Activated T-cell treated with anti-CD3 and anti-CD28 coated beads, Interleukin-2, amount 50 U/mL, for 24 hours (primary cell): Measurements from ENCODE around the gene RXRA.
A peak's percentile ranks its signal among the peaks of the same experiment; 100 is the strongest.

ENCODE experiments used
- DNase-seq: peaks from one replicate; pipeline ENCODE4 v3.0.0-alpha.2; 2020
- H3K27ac Mint-ChIP-seq: 2 replicates; pipeline ENCODE4 v1.8.0; 2020; ENCODE audit warnings: mild to moderate bottlenecking, mixed read lengths
- H3K27me3 Mint-ChIP-seq: 2 replicates; pipeline ENCODE4 v1.8.0; 2020; ENCODE audit warnings: mixed read lengths
- H3K36me3 Mint-ChIP-seq: 2 replicates; pipeline ENCODE4 v1.8.0; 2020; ENCODE audit warnings: low read depth, mixed read lengths
- H3K4me1 Mint-ChIP-seq: 2 replicates; pipeline ENCODE4 v1.8.0; 2020; ENCODE audit warnings: low read depth, mixed read lengths
- H3K4me3 Mint-ChIP-seq: 2 replicates; pipeline ENCODE4 v1.8.0; 2020; ENCODE audit warnings: mild to moderate bottlenecking, moderate library complexity, mixed read lengths
- H3K9me3 Mint-ChIP-seq: 2 replicates; pipeline ENCODE4 v1.8.0; 2020; ENCODE audit warnings: mixed read lengths

The RXRA gene

DNA sequence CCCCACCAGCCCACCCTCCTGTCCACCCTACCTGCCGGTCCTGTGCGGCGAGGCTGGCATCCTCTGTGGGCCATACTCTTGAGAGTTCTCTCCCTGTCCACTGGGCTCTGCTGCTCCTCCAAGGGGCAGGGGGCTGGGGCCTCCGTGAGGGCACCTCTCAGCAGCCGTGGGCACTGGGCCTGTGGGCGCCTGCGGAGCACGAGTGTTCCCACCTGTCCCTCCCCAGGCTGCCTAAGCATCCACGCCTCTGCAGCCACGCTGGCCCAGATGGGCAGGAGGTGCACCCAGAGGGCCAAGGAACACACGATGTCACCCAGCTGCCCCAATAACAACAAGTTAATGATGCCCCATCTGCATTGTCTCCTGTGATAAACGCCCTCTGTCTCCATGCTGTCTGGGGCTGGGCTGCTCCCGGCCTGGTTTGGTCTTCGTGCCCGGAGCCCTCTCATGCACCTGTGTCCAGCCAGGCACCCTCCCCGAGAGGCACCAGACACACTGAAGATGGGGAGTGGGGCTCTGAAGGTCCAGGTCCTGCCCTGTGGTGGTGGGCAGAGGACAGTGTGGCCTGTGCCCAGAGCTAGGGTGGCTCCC lies 114.5 kb downstream of the RXRA start:
- H3K4me3 Mint-ChIP-seq: no peak overlapping the region
- peaks cover 27% of the 10 kb centered on the region for H3K27me3 Mint-ChIP-seq
- no peaks in the 10 kb centered on the region for H3K9me3 Mint-ChIP-seq
- H3K4me1 Mint-ChIP-seq: peaks cover 11% of the 10 kb centered on the region
- H3K27ac Mint-ChIP-seq: no peak overlapping the region
- peaks cover under 1% of the 10 kb centered on the region for H3K36me3 Mint-ChIP-seq
- no peak for DNase-seq

DNA sequence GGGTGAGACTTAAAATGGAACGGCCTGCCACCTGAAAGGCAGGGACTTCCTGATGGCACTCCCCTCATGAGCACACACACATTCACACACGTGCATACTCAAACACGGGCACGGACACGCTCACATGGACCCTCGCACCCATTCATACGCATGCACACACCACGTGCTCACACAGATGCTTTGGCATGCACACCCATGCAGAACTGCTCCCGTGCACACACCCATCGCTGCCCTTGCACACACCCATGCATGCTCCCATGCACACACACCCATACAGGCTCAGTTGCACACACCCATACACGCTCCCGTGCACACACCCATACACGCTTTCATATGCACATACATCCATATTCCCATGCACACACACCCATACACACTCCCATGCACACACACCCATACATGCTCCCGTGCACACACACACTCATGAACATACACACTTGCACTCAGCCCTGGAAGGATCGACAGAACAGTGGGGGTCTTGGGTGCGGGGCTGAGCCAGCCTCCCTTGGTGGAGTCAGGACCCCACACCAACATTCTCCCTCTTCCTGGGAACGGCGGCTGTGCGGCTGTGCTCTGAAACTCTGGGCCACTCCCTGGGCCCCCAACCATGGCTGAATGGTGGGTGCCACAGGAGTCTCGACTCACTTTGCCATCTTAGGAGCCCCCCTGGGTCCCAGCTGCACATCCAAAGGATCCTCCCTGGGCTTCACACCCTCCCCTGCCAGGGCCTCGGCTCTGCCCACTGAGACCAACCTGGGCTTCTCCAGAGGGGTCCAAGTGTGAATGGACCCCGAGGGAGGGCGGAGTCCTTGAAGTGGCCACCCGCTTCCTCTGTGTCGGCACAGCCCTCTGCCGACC lies 115.2 kb downstream of the RXRA start:
- Mint-ChIP-seq H3K9me3 (no peaks in the 10 kb centered on the region), H3K36me3 (no peaks in the 10 kb centered on the region), H3K27me3 (peaks cover 27% of the 10 kb centered on the region), H3K4me1 (peaks cover 11% of the 10 kb centered on the region), H3K27ac (no peak overlapping the region), H3K4me3 (no peak overlapping the region)
- DNase-seq: no peak

DNA sequence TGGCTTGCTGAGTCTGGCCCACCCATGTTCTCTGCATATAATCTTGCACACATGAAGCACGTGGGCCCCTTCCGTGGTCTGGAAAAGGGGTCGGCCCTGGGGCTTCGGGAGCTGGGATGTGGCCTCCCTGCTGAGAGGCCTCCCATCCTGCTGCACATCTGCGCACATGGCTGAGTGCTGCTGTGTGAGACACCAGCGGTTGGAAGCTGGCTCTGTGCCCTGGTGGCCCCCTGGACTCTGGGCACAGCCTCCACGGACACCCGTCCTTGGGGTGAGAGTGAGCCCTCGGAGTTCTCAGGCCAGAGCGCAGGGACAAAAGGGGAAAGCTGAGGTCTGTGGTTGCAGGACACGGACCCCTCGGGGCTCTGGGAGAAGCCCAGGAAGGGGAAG lies 115.8 kb downstream of the RXRA start:
- no peak for DNase-seq
- Mint-ChIP-seq H3K27me3 (peaks cover 27% of the 10 kb centered on the region), H3K4me1 (peaks cover 11% of the 10 kb centered on the region), H3K27ac (no peak overlapping the region), H3K9me3 (no peaks in the 10 kb centered on the region), H3K4me3 (no peak overlapping the region), H3K36me3 (no peaks in the 10 kb centered on the region)

DNA sequence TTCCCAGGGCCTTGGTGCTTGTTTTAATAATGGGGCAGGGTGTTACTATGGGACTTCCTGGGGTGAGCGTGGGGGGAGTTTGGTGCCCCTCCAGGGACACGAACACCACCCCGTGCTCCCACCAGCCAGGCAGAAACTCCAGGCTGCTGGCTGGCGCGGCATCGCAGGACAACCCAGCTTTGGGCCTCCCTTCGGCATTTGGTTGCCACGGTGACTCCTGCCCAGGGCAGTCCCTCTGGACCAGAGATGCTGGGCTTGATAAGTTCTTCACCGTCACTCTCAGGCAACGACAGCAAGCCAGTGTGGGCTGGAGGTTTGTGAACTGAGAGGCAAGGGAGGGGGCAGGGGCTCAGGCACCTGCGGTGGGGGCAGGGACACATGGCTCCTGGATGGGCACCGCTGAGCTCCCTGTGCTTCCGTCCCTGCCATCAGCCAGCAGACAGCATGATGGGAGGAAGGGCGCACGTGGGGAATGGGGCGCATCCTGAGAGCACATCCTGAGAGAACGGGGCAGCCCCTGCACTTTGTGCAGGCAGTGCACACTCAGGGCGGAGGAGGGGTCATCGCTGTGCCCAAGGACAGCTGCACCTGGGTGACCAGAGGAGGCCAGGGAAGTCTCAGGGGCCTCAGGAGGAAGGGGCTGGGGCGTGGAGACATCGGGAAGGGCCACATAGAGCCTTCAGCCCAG lies 116.4 kb downstream of the RXRA start:
- H3K36me3 Mint-ChIP-seq: no peaks in the 10 kb centered on the region
- no peaks in the 10 kb centered on the region for H3K9me3 Mint-ChIP-seq
- H3K4me1 Mint-ChIP-seq: peaks cover 11% of the 10 kb centered on the region
- DNase-seq: peak; percentile 46
- H3K4me3 Mint-ChIP-seq: no peak overlapping the region
- H3K27ac Mint-ChIP-seq: no peak overlapping the region
- peaks cover 27% of the 10 kb centered on the region for H3K27me3 Mint-ChIP-seq

DNA sequence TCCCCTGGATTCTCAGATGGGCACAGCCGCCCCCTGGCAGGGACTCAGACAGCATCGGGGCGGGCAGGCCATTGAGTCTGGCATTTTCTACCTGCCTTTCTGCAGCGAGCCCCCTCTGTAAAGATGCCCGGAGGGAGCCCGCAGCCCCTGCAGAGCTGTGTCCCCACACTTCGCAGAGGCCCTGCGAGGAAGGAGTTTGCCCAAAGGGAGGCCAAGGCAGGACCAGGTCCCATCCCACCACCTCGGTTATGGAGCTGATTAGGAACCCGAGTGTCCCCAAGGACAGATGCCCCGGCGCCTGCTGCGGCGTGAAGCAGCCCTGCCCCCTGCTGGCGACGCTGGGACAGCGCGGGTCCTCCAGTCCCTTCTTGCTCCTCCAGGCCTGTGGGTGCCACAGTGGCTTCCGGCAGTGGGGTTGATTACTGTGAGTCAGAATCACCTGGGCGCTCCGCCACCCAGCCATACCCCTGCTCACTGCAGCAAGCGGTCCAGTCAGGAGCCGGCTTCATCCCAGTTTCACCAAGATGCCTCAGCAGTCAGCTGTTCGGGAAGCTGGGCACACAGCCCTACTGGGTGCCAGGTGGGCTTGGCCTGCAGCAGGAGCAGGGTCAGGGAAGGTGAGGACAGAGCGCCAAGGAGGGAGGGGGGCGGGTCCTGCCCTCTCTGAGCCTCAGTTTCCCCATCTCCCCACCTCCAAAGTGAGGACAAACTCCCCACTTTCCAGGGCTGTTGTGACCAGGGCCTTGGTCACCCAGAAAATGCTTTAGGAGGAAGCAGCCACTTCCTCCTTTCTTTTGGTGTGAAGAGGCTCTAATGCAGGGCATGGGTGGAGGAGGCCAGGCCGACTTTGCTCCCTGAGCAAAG lies 117.2 kb downstream of the RXRA start:
- DNase-seq: peak; percentile 90
- no peaks in the 10 kb centered on the region for H3K9me3 Mint-ChIP-seq
- no peak overlapping the region for H3K4me3 Mint-ChIP-seq
- H3K27me3 Mint-ChIP-seq: peaks cover 27% of the 10 kb centered on the region
- H3K36me3 Mint-ChIP-seq: no peaks in the 10 kb centered on the region
- H3K4me1 Mint-ChIP-seq: peaks cover 11% of the 10 kb centered on the region
- H3K27ac Mint-ChIP-seq: no peak overlapping the region

DNA sequence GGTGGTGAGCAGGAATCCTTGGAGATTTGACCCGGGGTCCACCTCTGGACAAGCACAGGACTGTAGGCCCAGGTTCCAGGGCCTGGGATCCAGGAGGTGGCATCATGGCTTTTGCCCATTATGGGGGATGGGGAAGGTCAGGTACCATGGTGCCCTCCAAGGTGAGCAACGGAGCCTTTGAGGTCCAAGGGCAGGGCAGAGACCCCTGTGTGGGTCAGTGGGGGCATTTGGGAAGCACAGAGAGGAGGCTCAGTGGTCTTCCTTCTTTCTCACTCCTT lies 117.7 kb downstream of the RXRA start:
- Mint-ChIP-seq H3K27ac (no peak overlapping the region), H3K36me3 (no peaks in the 10 kb centered on the region), H3K9me3 (peaks cover 3% of the 10 kb centered on the region), H3K4me1 (peaks cover 11% of the 10 kb centered on the region), H3K27me3 (peaks cover 27% of the 10 kb centered on the region), H3K4me3 (no peak overlapping the region)
- no peak for DNase-seq

DNA sequence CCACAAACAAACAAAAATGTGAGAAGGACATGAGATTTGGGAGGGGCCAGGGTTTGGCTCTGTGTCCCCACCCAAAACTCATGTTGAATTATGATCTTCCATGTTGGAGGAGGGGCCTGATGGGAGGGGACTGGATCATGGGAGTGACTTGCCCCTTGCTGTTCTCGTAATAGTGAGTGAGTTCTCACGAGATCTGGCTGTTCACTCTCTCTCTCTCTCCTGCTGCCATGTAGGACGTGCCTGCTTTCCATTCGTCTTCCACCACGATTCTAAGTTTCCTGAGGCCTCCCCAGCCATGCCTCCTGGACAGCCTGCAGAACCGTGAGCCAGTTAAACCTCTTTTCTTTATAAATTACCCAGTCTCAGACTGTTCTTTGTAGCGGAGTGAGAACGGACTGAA lies 118.7 kb downstream of the RXRA start:
- H3K27me3 Mint-ChIP-seq: peaks cover 27% of the 10 kb centered on the region
- no peak for DNase-seq
- H3K4me3 Mint-ChIP-seq: no peak overlapping the region
- no peaks in the 10 kb centered on the region for H3K36me3 Mint-ChIP-seq
- H3K9me3 Mint-ChIP-seq: peaks cover 7% of the 10 kb centered on the region
- no peak overlapping the region for H3K27ac Mint-ChIP-seq
- H3K4me1 Mint-ChIP-seq: peaks cover 11% of the 10 kb centered on the region

DNA sequence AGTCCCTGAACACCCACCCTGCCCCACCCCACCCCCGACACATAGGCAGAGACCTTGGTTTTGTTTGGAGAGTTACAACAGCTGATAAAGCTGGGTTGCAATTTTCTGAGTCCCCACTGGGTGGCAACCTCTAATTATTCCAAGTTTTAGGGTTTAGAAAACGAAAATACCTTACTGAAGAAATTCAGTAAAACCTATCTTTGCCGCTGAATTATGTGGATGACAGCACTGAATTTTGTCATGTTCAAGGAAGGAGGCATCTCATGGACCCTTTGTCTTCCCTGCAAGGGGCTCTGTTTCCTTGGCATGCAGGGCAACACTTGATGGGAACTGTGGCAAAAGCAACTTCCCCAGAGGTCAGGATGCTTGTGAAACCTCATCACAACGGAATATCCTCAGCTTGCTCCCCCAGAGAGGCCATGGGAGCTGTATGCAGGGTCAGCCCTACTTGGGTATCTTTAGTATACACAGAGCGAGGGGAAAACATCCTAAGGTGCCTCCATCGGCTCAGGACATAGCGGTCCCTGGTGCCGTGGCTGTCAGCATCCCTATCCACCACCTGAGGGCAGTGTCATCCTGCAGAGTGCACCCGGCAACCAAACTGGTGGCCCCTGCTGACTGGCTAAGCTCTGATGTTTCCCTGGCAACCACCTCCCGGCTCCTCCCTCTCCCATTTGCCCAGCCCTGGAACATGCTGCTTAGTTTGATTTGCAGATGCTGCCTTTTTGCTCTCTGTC lies 123.1 kb downstream of the RXRA start:
- Mint-ChIP-seq H3K27ac (no peak overlapping the region), H3K9me3 (peaks cover 7% of the 10 kb centered on the region), H3K4me1 (no peaks in the 10 kb centered on the region), H3K36me3 (no peaks in the 10 kb centered on the region), H3K27me3 (no peaks in the 10 kb centered on the region), H3K4me3 (no peak overlapping the region)
- peak; percentile 86 for DNase-seq

DNA sequence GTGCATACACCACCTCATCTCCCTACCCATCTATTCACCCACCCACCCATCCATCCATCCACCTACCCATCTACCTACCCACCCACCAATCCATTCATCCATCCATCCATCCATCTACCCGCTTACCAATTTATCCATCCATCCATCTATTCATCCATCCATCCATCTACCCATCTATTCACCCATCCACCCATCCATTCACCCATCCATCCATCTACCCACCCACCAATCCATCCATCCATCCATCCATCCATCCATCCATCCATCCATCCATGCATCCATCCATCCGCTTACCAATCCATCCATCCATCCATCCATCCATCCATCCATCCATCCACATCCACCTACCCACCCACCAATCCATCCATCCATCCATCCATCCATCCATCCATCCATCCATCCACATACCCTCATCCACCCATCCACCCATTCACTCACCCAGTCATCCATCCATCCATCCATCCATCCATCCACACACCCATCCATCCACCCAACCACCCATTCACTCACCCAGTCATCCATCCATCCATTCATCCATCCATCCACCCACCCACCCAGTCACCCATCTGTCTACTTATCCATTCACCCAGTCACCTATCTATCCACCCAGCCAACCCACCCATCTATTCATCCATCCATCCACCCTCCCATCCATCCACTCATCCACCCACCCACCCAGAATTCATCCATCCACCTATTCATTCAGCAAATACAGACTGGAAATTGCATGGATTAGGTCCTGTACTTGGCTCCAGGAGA lies 125.6 kb downstream of the RXRA start:
- H3K27me3 Mint-ChIP-seq: no peaks in the 10 kb centered on the region
- H3K27ac Mint-ChIP-seq: no peak overlapping the region
- no peaks in the 10 kb centered on the region for H3K36me3 Mint-ChIP-seq

DNA sequence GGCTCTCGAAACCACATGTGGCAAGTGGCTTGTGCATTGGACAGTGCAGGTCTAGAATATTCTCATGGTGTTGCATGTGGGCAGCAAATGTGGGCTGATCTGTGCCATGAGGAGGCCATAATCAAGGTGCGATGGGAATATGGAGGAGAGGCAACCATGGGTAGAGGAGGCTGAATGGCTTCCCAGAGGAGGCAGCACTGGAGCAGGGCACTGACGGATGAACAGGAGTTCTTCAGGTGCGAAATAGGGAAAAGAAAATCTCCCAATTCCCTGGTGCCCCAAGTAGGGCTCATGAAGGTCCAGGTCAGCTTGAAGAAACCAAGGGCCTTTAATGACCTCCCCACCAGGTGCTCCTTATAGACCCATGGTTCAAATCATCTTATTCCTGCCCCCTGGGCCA lies 126.5 kb downstream of the RXRA start:
- no peak overlapping the region for H3K27ac Mint-ChIP-seq
- no peaks in the 10 kb centered on the region for H3K36me3 Mint-ChIP-seq

More for the DNA sequence above, 125.6 kb downstream of the RXRA start:
- Mint-ChIP-seq H3K9me3 (peaks cover 7% of the 10 kb centered on the region), H3K4me1 (peaks cover 12% of the 10 kb centered on the region), H3K4me3 (no peak overlapping the region)
- DNase-seq: no peak

DNA sequence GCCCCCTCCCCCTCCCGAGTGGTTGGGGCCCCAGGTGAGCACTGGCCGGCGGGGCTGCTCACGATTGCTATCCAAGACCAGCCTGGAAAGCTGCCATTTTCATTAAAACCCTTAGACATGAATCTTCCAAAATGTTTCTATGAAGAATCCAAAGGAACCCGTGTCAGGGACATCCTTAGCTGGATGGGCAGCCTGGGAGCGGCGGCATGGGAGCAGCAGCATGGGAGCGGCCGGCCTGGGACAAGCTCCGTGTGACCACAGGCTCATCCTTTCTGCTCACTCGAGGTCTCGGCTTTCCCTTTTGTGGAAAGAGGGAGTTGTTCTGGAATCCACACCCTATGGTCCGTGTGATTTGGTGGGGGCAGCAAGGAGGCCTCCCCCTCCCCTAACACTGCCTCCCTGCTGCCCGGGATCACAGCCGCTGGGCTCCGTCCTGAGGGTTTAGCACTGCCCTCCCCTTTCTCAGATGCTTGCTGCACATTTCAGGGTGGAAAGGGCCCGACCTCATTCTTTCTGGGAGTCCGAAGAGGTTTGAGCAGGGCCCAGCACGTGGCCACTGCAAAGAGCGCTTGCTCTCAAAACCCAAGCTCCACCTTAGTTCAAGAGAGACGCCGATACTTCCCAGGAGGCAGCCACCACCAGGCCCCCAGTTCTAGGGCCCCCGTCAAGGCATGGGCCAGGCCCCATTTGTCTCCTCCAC lies 127.7 kb downstream of the RXRA start:
- Mint-ChIP-seq H3K27ac (no peak overlapping the region), H3K4me3 (no peak overlapping the region), H3K4me1 (peaks cover 19% of the 10 kb centered on the region), H3K36me3 (no peaks in the 10 kb centered on the region), H3K27me3 (no peaks in the 10 kb centered on the region), H3K9me3 (peaks cover 5% of the 10 kb centered on the region)
- DNase-seq: no peak

More for the DNA sequence above, 126.5 kb downstream of the RXRA start:
- Mint-ChIP-seq H3K27me3 (no peaks in the 10 kb centered on the region), H3K4me3 (no peak overlapping the region), H3K9me3 (peaks cover 7% of the 10 kb centered on the region), H3K4me1 (peaks cover 17% of the 10 kb centered on the region)
- no peak for DNase-seq

DNA sequence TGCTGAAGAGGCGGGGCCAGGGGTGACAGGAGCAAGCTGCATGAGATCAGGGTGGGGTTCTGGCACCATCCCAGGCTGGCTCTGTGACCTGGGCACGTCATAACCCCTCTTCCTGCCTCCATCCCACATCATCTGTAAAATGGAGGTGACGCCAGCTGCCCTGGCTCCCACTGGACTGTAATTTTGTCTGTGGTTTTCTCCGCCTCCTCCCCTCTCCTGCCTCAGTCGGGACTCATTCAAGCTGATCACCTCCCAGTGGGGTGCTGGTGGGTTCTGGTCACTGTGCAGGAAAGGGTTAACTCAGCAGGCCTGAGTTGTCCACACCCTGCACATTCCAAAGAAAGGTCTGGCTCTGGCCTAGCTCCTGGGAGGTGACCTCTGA lies 128.2 kb downstream of the RXRA start:
- H3K4me3 Mint-ChIP-seq: no peak overlapping the region
- peaks cover under 1% of the 10 kb centered on the region for H3K9me3 Mint-ChIP-seq
- DNase-seq: no peak
- H3K36me3 Mint-ChIP-seq: no peaks in the 10 kb centered on the region
- H3K4me1 Mint-ChIP-seq: peaks cover 19% of the 10 kb centered on the region
- no peak overlapping the region for H3K27ac Mint-ChIP-seq
- no peaks in the 10 kb centered on the region for H3K27me3 Mint-ChIP-seq

DNA sequence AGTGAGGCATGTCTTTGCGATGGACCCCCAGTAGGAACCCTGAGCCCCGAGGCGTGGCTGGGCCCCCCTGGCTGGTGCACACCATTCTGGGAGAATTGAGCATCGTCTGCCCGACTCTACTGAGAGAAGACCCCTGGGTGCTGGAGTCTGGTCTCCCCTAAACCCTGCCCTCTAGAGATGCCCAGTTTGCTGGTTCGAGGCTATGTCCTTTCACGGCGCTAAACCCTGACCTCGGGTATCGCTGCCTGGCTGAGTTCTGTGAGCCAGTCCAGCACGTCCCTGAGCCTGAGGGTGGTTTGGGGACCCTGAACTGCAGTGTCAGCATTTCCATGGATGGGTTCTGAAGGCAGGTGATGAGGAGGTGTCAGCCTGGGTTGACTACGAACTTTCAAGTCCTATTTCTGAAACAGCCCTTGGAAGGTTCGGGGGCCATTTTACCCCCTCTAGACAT lies 128.8 kb downstream of the RXRA start:
- Mint-ChIP-seq H3K27me3 (no peaks in the 10 kb centered on the region), H3K4me3 (no peak overlapping the region), H3K27ac (no peak overlapping the region)

More for the DNA sequence above, 128.8 kb downstream of the RXRA start:
- Mint-ChIP-seq H3K36me3 (no peaks in the 10 kb centered on the region), H3K4me1 (peaks cover 19% of the 10 kb centered on the region), H3K9me3 (no peaks in the 10 kb centered on the region)
- DNase-seq: no peak
